ENCODE data around the gene A3GALT2. TPM values are rescaled to one million over a fixed set of nuclear protein-coding genes. Genes with fewer than 3 reads are reported as not detected.

The A3GALT2 gene
- polyA plus RNA-seq, 1 experiment = not detected

GRCh38 chr1:33363021-33363420 is 42.1 kb upstream of the A3GALT2 start:
- H3K27me3 ChIP-seq (ENCODE audit: control insufficient read depth, insufficient read depth, low read length) = no peaks in the 10 kb centered on the region
- no peak overlapping the region for H3K4me3 ChIP-seq (ENCODE audit: low read depth, low read length)
- ChIA-PET CTCF (interaction anchor here (1.2 to 19.9 kb wide), 2 partner anchors 67 to 91 kb away, joined by 4 to 203 read pairs; no protein-coding TSS in a partner anchor), POLR2A (no interaction called here)
- peaks cover 3% of the 10 kb centered on the region for H3K36me3 ChIP-seq (ENCODE audit: control insufficient read depth, insufficient read depth, low read length)
- no peak for DNase-seq (ENCODE audit: low read depth)
- TF ChIP-seq CTCF (IDR thresholded peaks at IDR 0.05; ENCODE audit: insufficient read depth, low read depth, low read length) = no peak

GRCh38 chr1:33361532-33362235 is 40.8 kb upstream of the A3GALT2 start:
- no peak for TF ChIP-seq CTCF (IDR thresholded peaks at IDR 0.05; ENCODE audit: insufficient read depth, low read depth, low read length)
- H3K27me3 ChIP-seq (ENCODE audit: control insufficient read depth, insufficient read depth, low read length) = no peaks in the 10 kb centered on the region
- ChIA-PET POLR2A (interaction anchor here (0.5 kb wide), 1 partner anchor 26 kb away, joined by 5 read pairs; no protein-coding TSS in a partner anchor), CTCF (interaction anchor here (19.9 kb wide), 1 partner anchor 65 kb away, joined by 203 read pairs; no protein-coding TSS in a partner anchor)
- no peak for DNase-seq (ENCODE audit: low read depth)
- no peak overlapping the region for H3K4me3 ChIP-seq (ENCODE audit: low read depth, low read length)
- H3K36me3 ChIP-seq (ENCODE audit: control insufficient read depth, insufficient read depth, low read length) = peaks cover 2% of the 10 kb centered on the region

GRCh38 chr1:33360367-33360766 is 39.5 kb upstream of the A3GALT2 start:
- ChIA-PET CTCF (interaction anchor here (0.8 to 19.9 kb wide), 4 partner anchors 9 to 64 kb away, joined by 3 to 203 read pairs (median 4); no protein-coding TSS in a partner anchor), POLR2A (no interaction called here)
- peaks cover 2% of the 10 kb centered on the region for H3K36me3 ChIP-seq (ENCODE audit: control insufficient read depth, insufficient read depth, low read length)
- no peak for DNase-seq (ENCODE audit: low read depth)
- H3K27me3 ChIP-seq (ENCODE audit: control insufficient read depth, insufficient read depth, low read length) = no peaks in the 10 kb centered on the region
- H3K4me3 ChIP-seq (ENCODE audit: low read depth, low read length) = no peak overlapping the region
- no peak for TF ChIP-seq CTCF (IDR thresholded peaks at IDR 0.05; ENCODE audit: insufficient read depth, low read depth, low read length)

- POLR2A ChIA-PET = no interaction called here
- no peak for DNase-seq (ENCODE audit: low read depth)
- CTCF ChIA-PET = interaction anchor here (0.8 to 19.9 kb wide), 4 partner anchors 9 to 64 kb away, joined by 3 to 203 read pairs (median 4); no protein-coding TSS in a partner anchor
- Histone ChIP-seq H3K36me3 (ENCODE audit: control insufficient read depth, insufficient read depth, low read length) (peaks cover 3% of the 10 kb centered on the region), H3K4me3 (ENCODE audit: low read depth, low read length) (no peak overlapping the region), H3K27me3 (ENCODE audit: control insufficient read depth, insufficient read depth, low read length) (no peaks in the 10 kb centered on the region)
- TF ChIP-seq CTCF (IDR thresholded peaks at IDR 0.05; ENCODE audit: insufficient read depth, low read depth, low read length) = no peak
Observed at GRCh38 chr1:33359931-33360330, 39.0 kb upstream of the A3GALT2 start.

- H3K36me3 ChIP-seq (ENCODE audit: control insufficient read depth, insufficient read depth, low read length) = peaks cover 5% of the 10 kb centered on the region
- H3K4me3 ChIP-seq (ENCODE audit: low read depth, low read length) = no peak overlapping the region
- no peaks in the 10 kb centered on the region for H3K27me3 ChIP-seq (ENCODE audit: control insufficient read depth, insufficient read depth, low read length)
- DNase-seq (ENCODE audit: low read depth) = no peak
- no peak for TF ChIP-seq CTCF (IDR thresholded peaks at IDR 0.05; ENCODE audit: insufficient read depth, low read depth, low read length)
- POLR2A ChIA-PET = no interaction called here
- CTCF ChIA-PET = interaction anchor here (1.0 to 19.9 kb wide), 4 partner anchors 8 to 63 kb away, joined by 3 to 203 read pairs (median 4); no protein-coding TSS in a partner anchor
Observed at GRCh38 chr1:33358795-33359503, 38.1 kb upstream of the A3GALT2 start.
